Suprapubic skin (tissue), 4 donors: ENCODE measurements around the gene TMEM217.

Experiments used
- EP300 ChIP-seq: sonication (generic); formaldehyde crosslinking; IDR thresholded peaks from one replicate; pipeline ENCODE4 v1.6.1; 2017; ENCODE audit warnings: antibody characterized with exemption
- POLR2A ChIP-seq, 2 donors: fragments of 450-650 bp; IDR thresholded peaks; one replicate each; pipeline ENCODE4 v1.6.1; 2017; ENCODE audit warnings: antibody characterized with exemption in 2 of 2, mild to moderate bottlenecking in 2 of 2, moderate library complexity in 2 of 2
- POLR2AphosphoS5 ChIP-seq, 3 donors: sonication (generic); formaldehyde crosslinking; IDR thresholded peaks; one replicate each; pipeline ENCODE4 v1.6.1; 2017; ENCODE audit warnings: antibody characterized with exemption in 3 of 3
- TF ChIP-seq, protein P1 (sequence below), 2 donors: fragments of 200-600 bp in 1 of 2; fragments of 450-650 bp in 1 of 2; sonication (generic) in 1 of 2; IDR thresholded peaks; one replicate each; pipeline ENCODE4 v1.5.1; 2016 to 2019; ENCODE audit warnings: antibody characterized with exemption in 2 of 2, mild to moderate bottlenecking in 1 of 2, moderate library complexity in 1 of 2

GRCh38 chr6:37171201-37171969, 86.6 kb downstream of the TMEM217 start:
- TF ChIP-seq, protein P1, sequence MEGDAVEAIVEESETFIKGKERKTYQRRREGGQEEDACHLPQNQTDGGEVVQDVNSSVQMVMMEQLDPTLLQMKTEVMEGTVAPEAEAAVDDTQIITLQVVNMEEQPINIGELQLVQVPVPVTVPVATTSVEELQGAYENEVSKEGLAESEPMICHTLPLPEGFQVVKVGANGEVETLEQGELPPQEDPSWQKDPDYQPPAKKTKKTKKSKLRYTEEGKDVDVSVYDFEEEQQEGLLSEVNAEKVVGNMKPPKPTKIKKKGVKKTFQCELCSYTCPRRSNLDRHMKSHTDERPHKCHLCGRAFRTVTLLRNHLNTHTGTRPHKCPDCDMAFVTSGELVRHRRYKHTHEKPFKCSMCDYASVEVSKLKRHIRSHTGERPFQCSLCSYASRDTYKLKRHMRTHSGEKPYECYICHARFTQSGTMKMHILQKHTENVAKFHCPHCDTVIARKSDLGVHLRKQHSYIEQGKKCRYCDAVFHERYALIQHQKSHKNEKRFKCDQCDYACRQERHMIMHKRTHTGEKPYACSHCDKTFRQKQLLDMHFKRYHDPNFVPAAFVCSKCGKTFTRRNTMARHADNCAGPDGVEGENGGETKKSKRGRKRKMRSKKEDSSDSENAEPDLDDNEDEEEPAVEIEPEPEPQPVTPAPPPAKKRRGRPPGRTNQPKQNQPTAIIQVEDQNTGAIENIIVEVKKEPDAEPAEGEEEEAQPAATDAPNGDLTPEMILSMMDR (IDR thresholded peaks at IDR 0.05) = no peak
- TF ChIP-seq POLR2AphosphoS5 (IDR thresholded peaks at IDR 0.05) (no peak), POLR2A (IDR thresholded peaks at IDR 0.05) (no peak), EP300 (no peak)
